Endothelial cell (in vitro differentiated cells): ENCODE measurements around the gene CNGA2. TPM values are rescaled to one million over a fixed set of nuclear protein-coding genes. Genes with fewer than 3 reads are reported as not detected.

Experiments used
- DNase-seq: peaks from one replicate; pipeline ENCODE4 v3.0.0; 2021; ENCODE audit warnings: low spot score
- H3K27ac Mint-ChIP-seq: one replicate; pipeline ENCODE4 v1.8.0; 2021; ENCODE audit warnings: mixed read lengths, inconsistent platforms; ENCODE audit not compliant: unreplicated experiment
- H3K27me3 Mint-ChIP-seq: one replicate; pipeline ENCODE4 v1.8.0; 2021; ENCODE audit warnings: mild to moderate bottlenecking, moderate library complexity, mixed read lengths, inconsistent platforms; ENCODE audit not compliant: unreplicated experiment
- H3K36me3 Mint-ChIP-seq: one replicate; pipeline ENCODE4 v1.8.0; 2021; ENCODE audit warnings: mild to moderate bottlenecking, low read depth, mixed read lengths, inconsistent platforms; ENCODE audit not compliant: unreplicated experiment
- H3K4me1 Mint-ChIP-seq: one replicate; pipeline ENCODE4 v1.8.0; 2021; ENCODE audit warnings: mild to moderate bottlenecking, mixed read lengths, inconsistent platforms; ENCODE audit not compliant: unreplicated experiment
- H3K4me3 Mint-ChIP-seq: one replicate; pipeline ENCODE4 v1.8.0; 2021; ENCODE audit warnings: mild to moderate bottlenecking, mixed read lengths, inconsistent platforms; ENCODE audit not compliant: unreplicated experiment
- H3K9me3 Mint-ChIP-seq: one replicate; pipeline ENCODE4 v1.8.0; 2021; ENCODE audit warnings: mixed read lengths, inconsistent platforms; ENCODE audit not compliant: unreplicated experiment
- total RNA-seq: library from RNA; stranded (reverse); fragmentation: NEBNext Ultra II Directional; extraction: Animal tissue kit (Norgen Biotek cat#: 25700); gene quantifications from one replicate; pipeline ENCODE4 v1.2.1, GENCODE V29; 2021; ENCODE audit not compliant: unreplicated experiment
- TF ChIP-seq, protein P1 (sequence below): fragments of 200-600 bp; sonication (generic); IDR thresholded peaks from one replicate; pipeline ENCODE4 v1.5.0; 2021; ENCODE audit warnings: antibody characterized with exemption; ENCODE audit not compliant: unreplicated experiment

CNGA2 gene
- total RNA-seq, 1 donor from 2014 or later, result not detected

DNA sequence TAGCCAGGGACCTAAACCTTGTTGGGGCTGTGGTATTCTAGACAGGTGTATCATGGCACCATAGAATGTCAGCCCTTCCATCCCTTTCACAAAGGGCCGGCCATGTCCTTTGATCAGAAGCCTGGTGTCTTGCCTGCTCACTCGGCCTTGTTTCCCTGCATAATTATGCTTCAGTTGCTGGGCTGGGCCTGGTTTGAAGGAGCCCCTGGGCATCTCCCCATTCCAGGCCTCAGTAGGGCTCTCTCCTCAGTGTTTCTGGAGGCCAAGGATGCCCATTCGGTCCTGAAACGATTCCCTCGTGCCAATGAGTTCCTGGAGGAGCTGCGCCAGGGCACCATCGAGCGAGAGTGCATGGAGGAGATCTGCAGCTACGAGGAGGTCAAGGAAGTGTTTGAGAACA lies 34.8 kb upstream of the CNGA2 start:
- Mint-ChIP-seq H3K27me3 (peaks cover 4% of the 10 kb centered on the region), H3K9me3 (no peaks in the 10 kb centered on the region)
- TF ChIP-seq, protein P1, sequence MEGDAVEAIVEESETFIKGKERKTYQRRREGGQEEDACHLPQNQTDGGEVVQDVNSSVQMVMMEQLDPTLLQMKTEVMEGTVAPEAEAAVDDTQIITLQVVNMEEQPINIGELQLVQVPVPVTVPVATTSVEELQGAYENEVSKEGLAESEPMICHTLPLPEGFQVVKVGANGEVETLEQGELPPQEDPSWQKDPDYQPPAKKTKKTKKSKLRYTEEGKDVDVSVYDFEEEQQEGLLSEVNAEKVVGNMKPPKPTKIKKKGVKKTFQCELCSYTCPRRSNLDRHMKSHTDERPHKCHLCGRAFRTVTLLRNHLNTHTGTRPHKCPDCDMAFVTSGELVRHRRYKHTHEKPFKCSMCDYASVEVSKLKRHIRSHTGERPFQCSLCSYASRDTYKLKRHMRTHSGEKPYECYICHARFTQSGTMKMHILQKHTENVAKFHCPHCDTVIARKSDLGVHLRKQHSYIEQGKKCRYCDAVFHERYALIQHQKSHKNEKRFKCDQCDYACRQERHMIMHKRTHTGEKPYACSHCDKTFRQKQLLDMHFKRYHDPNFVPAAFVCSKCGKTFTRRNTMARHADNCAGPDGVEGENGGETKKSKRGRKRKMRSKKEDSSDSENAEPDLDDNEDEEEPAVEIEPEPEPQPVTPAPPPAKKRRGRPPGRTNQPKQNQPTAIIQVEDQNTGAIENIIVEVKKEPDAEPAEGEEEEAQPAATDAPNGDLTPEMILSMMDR, result no peak

DNA sequence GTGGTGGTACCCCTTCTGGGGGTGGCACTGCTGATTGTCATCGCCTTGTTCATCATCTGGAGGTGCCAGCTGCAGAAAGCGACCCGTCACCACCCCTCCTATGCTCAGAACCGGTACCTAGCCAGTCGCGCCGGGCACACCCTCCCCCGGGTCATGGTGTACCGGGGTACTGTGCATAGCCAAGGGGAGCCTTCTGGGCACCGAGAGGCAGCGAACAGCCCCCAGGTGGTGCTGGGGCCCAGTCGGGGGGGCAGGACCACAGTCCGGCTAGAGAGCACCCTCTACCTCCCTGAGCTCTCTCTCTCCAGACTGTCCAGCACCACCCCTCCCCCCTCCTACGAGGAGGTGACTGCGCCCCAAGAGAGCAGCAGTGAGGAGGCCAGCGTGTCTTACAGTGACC lies 34.0 kb upstream of the CNGA2 start:
- TF ChIP-seq, protein P1, result no peak
- Mint-ChIP-seq H3K27ac (no peak overlapping the region), H3K36me3 (no peaks in the 10 kb centered on the region), H3K9me3 (no peaks in the 10 kb centered on the region), H3K4me3 (no peak overlapping the region), H3K4me1 (peaks cover 5% of the 10 kb centered on the region), H3K27me3 (peaks cover 4% of the 10 kb centered on the region)
- no peak for DNase-seq

More for the DNA sequence above, 34.8 kb upstream of the CNGA2 start:
- H3K4me3 Mint-ChIP-seq, result no peak overlapping the region
- peaks cover 7% of the 10 kb centered on the region for H3K4me1 Mint-ChIP-seq
- no peak for DNase-seq
- no peaks in the 10 kb centered on the region for H3K36me3 Mint-ChIP-seq
- H3K27ac Mint-ChIP-seq, result no peak overlapping the region

DNA sequence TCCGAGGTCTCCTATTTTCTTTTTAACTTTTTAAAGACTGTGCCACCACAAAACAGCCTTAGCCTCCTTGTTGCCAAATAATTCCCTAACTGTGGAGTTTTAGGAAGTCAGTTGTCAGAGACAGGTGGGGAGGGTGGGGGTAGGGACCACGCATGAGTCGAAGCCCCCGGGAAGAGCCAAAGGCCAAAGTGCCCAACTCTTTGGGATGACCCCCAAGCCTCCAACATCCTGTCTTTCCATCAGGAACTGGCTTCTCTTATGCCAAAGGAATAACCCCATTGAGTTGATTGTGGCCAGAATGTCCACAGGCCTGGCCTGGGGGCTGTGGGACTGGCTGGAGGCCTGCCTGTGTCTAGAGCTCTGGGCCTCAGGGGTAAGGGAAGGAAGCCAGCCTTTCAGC lies 33.5 kb upstream of the CNGA2 start:
- Mint-ChIP-seq H3K36me3 (no peaks in the 10 kb centered on the region), H3K4me1 (peaks cover 4% of the 10 kb centered on the region), H3K4me3 (no peak overlapping the region), H3K27me3 (peaks cover 4% of the 10 kb centered on the region), H3K9me3 (no peaks in the 10 kb centered on the region), H3K27ac (no peak overlapping the region)
- TF ChIP-seq, protein P1, result no peak
- no peak for DNase-seq

DNA sequence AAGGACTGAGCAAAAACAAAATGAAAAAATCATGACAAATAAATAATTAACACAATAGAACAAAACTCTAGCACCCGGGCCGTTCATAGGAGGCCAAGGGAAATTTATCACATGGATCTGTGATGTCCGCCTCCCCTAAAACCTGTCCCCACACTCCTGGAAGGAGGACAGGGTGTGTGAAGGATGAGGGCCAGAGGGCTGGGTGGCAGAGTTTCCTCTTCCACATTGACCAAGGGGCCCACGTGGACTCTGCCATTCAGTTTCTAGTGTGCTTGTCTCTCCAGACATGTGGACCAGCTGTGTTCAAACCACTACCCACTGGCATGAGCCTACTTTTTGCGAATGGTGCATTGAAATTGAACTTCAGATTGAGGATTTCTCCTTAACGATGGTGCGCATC lies 33.0 kb upstream of the CNGA2 start:
- no peak for DNase-seq
- TF ChIP-seq, protein P1, result no peak
- Mint-ChIP-seq H3K36me3 (no peaks in the 10 kb centered on the region), H3K4me1 (peaks cover 4% of the 10 kb centered on the region), H3K4me3 (no peak overlapping the region), H3K27ac (no peak overlapping the region), H3K9me3 (no peaks in the 10 kb centered on the region), H3K27me3 (peaks cover 4% of the 10 kb centered on the region)

DNA sequence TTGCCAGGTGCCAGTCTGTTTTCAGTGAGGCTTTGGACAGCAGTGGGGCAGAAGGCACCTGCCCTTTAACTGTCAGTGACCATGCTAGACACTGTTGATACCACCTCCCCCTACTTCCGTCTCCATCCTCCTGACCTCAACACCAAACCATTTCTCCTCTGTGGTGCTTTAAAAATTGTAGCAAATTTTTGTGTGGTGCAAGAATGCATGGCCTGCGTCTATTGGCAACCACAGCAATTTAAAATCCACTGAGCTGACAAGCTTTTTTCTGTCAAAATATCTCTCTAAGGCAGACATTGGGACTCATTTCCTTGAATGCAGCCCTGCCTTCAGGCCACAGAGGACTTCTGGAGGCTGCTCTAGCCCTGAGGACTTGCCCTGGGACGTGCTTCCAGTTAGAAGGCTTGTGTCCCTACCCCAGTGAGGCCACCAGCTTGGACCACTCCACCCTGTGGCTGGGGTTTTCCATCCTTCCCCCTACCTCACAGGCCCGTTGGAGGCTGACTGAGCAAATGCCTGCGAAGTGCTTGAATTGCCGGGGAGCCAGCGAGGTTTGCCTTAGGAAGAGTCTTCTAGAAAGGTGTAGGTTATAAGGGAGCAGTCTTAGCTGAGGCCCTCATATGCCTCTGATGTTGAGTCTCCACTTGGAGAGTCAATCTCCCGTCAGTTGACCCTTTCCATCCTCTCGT lies 32.4 kb upstream of the CNGA2 start:
- peaks cover 2% of the 10 kb centered on the region for H3K27me3 Mint-ChIP-seq
- no peak for DNase-seq
- H3K9me3 Mint-ChIP-seq, result no peaks in the 10 kb centered on the region

More for the DNA sequence above, 32.4 kb upstream of the CNGA2 start:
- peaks cover 4% of the 10 kb centered on the region for H3K4me1 Mint-ChIP-seq
- TF ChIP-seq, protein P1, result no peak
- H3K36me3 Mint-ChIP-seq, result no peaks in the 10 kb centered on the region
- no peak overlapping the region for H3K4me3 Mint-ChIP-seq
- no peak overlapping the region for H3K27ac Mint-ChIP-seq
